Prostate gland (tissue), 2 donors: ENCODE results near the gene TXNL4A. TPM values are rescaled to one million over a fixed set of nuclear protein-coding genes. Genes with fewer than 3 reads are reported as not detected.

Experiments used
- DNase-seq: peaks from one replicate; pipeline ENCODE4 v3.0.0-alpha.2; 2019; ENCODE audit warnings: low spot score
- H3K27ac ChIP-seq, 2 donors: fragments of 200-600 bp; sonication (generic); 2 replicates each; pipeline ENCODE4 v1.5.1; 2017 to 2019
- H3K27me3 ChIP-seq: fragments of 200-600 bp; sonication (generic); replicated peaks from 2 replicates; pipeline ENCODE4 v1.5.1; 2019; ENCODE audit not compliant: insufficient read depth
- H3K36me3 ChIP-seq, 2 donors: fragments of 200-600 bp; sonication (generic); 1 replicate in 1 of 2; 2 replicates in 1 of 2; pipeline versions ENCODE4 v1.5.1 to v1.8.1; 2017 to 2019
- H3K4me1 ChIP-seq: fragments of 200-600 bp; sonication (generic); replicated peaks from 2 replicates; pipeline ENCODE4 v1.5.1; 2019
- H3K4me3 ChIP-seq, 2 donors: fragments of 200-600 bp; sonication (generic); 2 replicates each; pipeline ENCODE4 v1.5.1; 2017 to 2019
- H3K9me3 ChIP-seq: fragments of 200-600 bp; sonication (generic); 2 replicates; pipeline ENCODE4 v1.5.1; 2017
- CTCF ChIP-seq, 4 experiments: fragments of 200-600 bp in 2 of 4; fragments of 450-650 bp in 2 of 4; sonication (generic) in 2 of 4; IDR thresholded peaks; 1 replicate in 3 of 4; 2 replicates in 1 of 4; pipeline ENCODE4 v1.5.1; 2016 to 2019; ENCODE audit warnings: antibody characterized with exemption in 4 of 4, mild to moderate bottlenecking in 2 of 4, moderate library complexity in 2 of 4
- POLR2A ChIP-seq: fragments of 450-650 bp; IDR thresholded peaks from one replicate; pipeline ENCODE4 v1.6.1; 2016; ENCODE audit warnings: antibody characterized with exemption, mild to moderate bottlenecking
- POLR2AphosphoS5 ChIP-seq: sonication (generic); formaldehyde crosslinking; IDR thresholded peaks from one replicate; pipeline ENCODE4 v1.6.1; 2017; ENCODE audit warnings: antibody characterized with exemption
- WGBS: methylation state at CpG from one replicate; pipeline ENCODE4 v1.1.5; 2018; 5-methylcytosine and 5-hydroxymethylcytosine counted together
- intact Hi-C: fragments of 100-400 bp; cut with DNase I; formaldehyde crosslinking; loops from one replicate; pipeline ENCODE4 v1.14.2; 2022
- total RNA-seq, 2 donors: library from RNA; depleted of rRNA; stranded (reverse); fragments of >200 nt; gene quantifications; one replicate each; pipeline ENCODE4 v1.1.0, GENCODE V29; 2016

The TXNL4A gene
- total RNA-seq, 2 donors from 2014 or later, result 25.4 to 35.2 TPM

DNA sequence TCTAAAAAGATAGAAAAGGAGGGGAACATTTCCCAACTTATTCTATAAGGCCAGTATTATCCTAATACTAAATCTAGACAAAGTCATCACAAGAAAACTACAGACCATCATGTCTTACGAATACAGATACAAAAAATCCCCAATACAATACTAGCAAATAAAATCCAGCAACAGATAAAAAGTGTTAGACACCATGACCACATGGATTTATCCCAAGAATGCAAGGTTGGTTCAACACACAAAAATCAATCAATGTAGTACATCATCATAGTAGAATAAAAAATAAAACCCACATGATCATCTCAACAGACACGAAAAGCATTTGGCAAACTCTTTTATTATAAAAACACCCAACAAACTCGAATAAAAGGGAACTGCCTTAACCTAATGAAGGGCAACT is 55.5 kb downstream of the TXNL4A start:
- WGBS, result 96% methylated on average over 3 of the region's 3 CpGs

DNA sequence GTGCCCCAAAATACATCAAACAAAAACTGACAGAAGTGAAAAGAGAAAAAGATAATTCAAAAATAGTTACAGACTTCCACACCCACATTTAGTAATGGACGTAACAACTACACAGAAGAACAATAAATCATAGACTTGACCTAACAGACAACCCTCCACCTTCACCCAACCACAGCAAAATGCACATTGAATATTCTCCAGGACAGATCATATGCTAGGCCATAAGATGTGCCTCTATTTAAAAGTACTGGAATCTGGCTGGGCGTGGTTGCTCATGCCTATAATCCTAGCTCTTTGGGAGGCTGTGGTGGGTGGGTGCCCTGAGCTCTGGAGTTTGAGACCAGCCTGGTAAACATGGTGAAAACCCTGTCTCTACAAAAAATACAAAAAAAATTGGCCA is 56.9 kb downstream of the TXNL4A start:
- 92% methylated on average over 2 of the region's 2 CpGs for WGBS
- Histone ChIP-seq H3K4me1 (no peaks in the 10 kb centered on the region), H3K27ac (no peak overlapping the region), H3K27me3 (no peaks in the 10 kb centered on the region), H3K36me3 (no peaks in the 10 kb centered on the region), H3K9me3 (no peaks in the 10 kb centered on the region), H3K4me3 (no peak overlapping the region)
- TF ChIP-seq POLR2A (no peak), CTCF (IDR thresholded peaks at IDR 0.05) (no peak), POLR2AphosphoS5 (no peak)
- no peak for DNase-seq
- intact Hi-C loops, result no loop called here

More for the DNA sequence above, 55.5 kb downstream of the TXNL4A start:
- Histone ChIP-seq H3K4me1 (no peaks in the 10 kb centered on the region), H3K27ac (no peak overlapping the region), H3K9me3 (no peaks in the 10 kb centered on the region), H3K36me3 (no peaks in the 10 kb centered on the region), H3K27me3 (no peaks in the 10 kb centered on the region), H3K4me3 (no peak overlapping the region)
- no peak for DNase-seq
- TF ChIP-seq CTCF (IDR thresholded peaks at IDR 0.05), result no peak
- TF ChIP-seq POLR2AphosphoS5, result no peak
- no peak for TF ChIP-seq POLR2A
- intact Hi-C loops, result no loop called here

- no peak for TF ChIP-seq CTCF (IDR thresholded peaks at IDR 0.05)
- TF ChIP-seq POLR2A, result no peak
- TF ChIP-seq POLR2AphosphoS5, result no peak
- 96% methylated on average over 2 of the region's 2 CpGs for WGBS
- intact Hi-C loops, result no loop called here
- H3K9me3 ChIP-seq, result no peaks in the 10 kb centered on the region
- H3K27me3 ChIP-seq, result no peaks in the 10 kb centered on the region
- no peak overlapping the region for H3K27ac ChIP-seq
- H3K4me3 ChIP-seq, result no peak overlapping the region
- no peaks in the 10 kb centered on the region for H3K36me3 ChIP-seq
- H3K4me1 ChIP-seq, result peaks cover under 1% of the 10 kb centered on the region
- no peak for DNase-seq
Measured at GRCh38 chr18:79930020-79930642, 58.2 kb downstream of the TXNL4A start.

- DNase-seq, result no peak
- Histone ChIP-seq H3K27me3 (no peaks in the 10 kb centered on the region), H3K27ac (no peak overlapping the region), H3K4me1 (peaks cover 5% of the 10 kb centered on the region), H3K36me3 (no peaks in the 10 kb centered on the region), H3K4me3 (no peak overlapping the region), H3K9me3 (no peaks in the 10 kb centered on the region)
- intact Hi-C loops, result no loop called here
- 92% methylated on average over 9 of the region's 9 CpGs for WGBS
- TF ChIP-seq POLR2A, result no peak
- no peak for TF ChIP-seq POLR2AphosphoS5
- TF ChIP-seq CTCF (IDR thresholded peaks at IDR 0.05), result no peak
Measured at GRCh38 chr18:79928563-79928960, 59.8 kb downstream of the TXNL4A start.
